WTC11 (cell line): Measurements from ENCODE around the gene GATAD2A. TPM values are rescaled to one million over a fixed set of nuclear protein-coding genes. Genes with fewer than 3 reads are reported as not detected.
A peak's percentile ranks its signal among the peaks of the same experiment; 100 is the strongest.

Experiments
- ATAC-seq: fragments of 200-7000 bp; cut with Tn5 transposase; 2 replicates; pipeline ENCODE4 v1.10.0; 2021; ENCODE audit warnings: mild to moderate bottlenecking, moderate library complexity
- CTCF ChIA-PET: fragments of 300-600 bp; sonication (Branson Sonifier 250); formaldehyde crosslinking; loops from one replicate; lab custom pipeline; 2021; ENCODE audit warnings: antibody characterized with exemption; lab: Charles Lee
- POLR2A ChIA-PET: fragments of 350-600 bp; sonication (Branson Sonifier 250); formaldehyde crosslinking; loops from one replicate; lab custom pipeline; 2021; ENCODE audit warnings: antibody characterized with exemption; lab: Charles Lee
- DNase-seq: peaks from one replicate; pipeline ENCODE4 v3.0.0; 2021; ENCODE audit warnings: low spot score
- H3K27ac Mint-ChIP-seq: 2 replicates; pipeline ENCODE4 v1.8.0; 2021; ENCODE audit warnings: mixed read lengths
- H3K27me3 Mint-ChIP-seq: 2 replicates; pipeline ENCODE4 v1.8.0; 2021; ENCODE audit warnings: low read depth, mild to moderate bottlenecking, moderate library complexity, mixed read lengths
- H3K36me3 Mint-ChIP-seq: 2 replicates; pipeline ENCODE4 v1.8.0; 2021; ENCODE audit warnings: mixed read lengths
- H3K4me1 Mint-ChIP-seq: 2 replicates; pipeline ENCODE4 v1.8.0; 2022; ENCODE audit warnings: mixed read lengths
- H3K4me3 Mint-ChIP-seq: 2 replicates; pipeline ENCODE4 v1.8.0; 2021; ENCODE audit warnings: mild to moderate bottlenecking, moderate library complexity, mixed read lengths
- H3K9me3 Mint-ChIP-seq: 2 replicates; pipeline ENCODE4 v1.8.0; 2021; ENCODE audit warnings: mixed read lengths
- CBFB ChIP-seq: sonication (generic); formaldehyde crosslinking; IDR thresholded peaks from 2 replicates; pipeline ENCODE4 v1.8.1; 2022; ENCODE audit warnings: mild to moderate bottlenecking, low read depth, missing genetic modification reagents
- E2F5 ChIP-seq: sonication (generic); formaldehyde crosslinking; IDR thresholded peaks from 2 replicates; pipeline ENCODE4 v1.8.1; 2022; ENCODE audit warnings: mild to moderate bottlenecking, moderate library complexity, missing genetic modification reagents
- EMX1 ChIP-seq: fragments of 250-450 bp; sonication (Bioruptor Pico); IDR thresholded peaks from 2 replicates; pipeline ENCODE4 v1.8.0; 2021; ENCODE audit warnings: mild to moderate bottlenecking
- ETV6 ChIP-seq: sonication (generic); formaldehyde crosslinking; IDR thresholded peaks from 2 replicates; pipeline ENCODE4 v1.8.1; 2022; ENCODE audit warnings: mild to moderate bottlenecking, missing genetic modification reagents
- FOXK1 ChIP-seq: sonication (generic); formaldehyde crosslinking; IDR thresholded peaks from 2 replicates; pipeline ENCODE4 v1.8.0; 2022; ENCODE audit warnings: mild to moderate bottlenecking, moderate library complexity, missing genetic modification reagents
- GTF2I ChIP-seq: fragments of 250-450 bp; sonication (Bioruptor Pico); conservative IDR thresholded peaks from 2 replicates; pipeline ENCODE4 v1.4.0; 2021; ENCODE audit warnings: mild to moderate bottlenecking
- HMGA2 ChIP-seq: fragments of 250-450 bp; sonication (Bioruptor Pico); IDR thresholded peaks from 2 replicates; pipeline ENCODE4 v1.4.0; 2021; ENCODE audit warnings: mild to moderate bottlenecking, moderate library complexity
- HMGXB4 ChIP-seq: sonication (generic); formaldehyde crosslinking; IDR thresholded peaks from 2 replicates; pipeline ENCODE4 v1.8.1; 2023; ENCODE audit warnings: mild to moderate bottlenecking, moderate library complexity, missing genetic modification reagents
- MLX ChIP-seq: sonication (generic); formaldehyde crosslinking; IDR thresholded peaks from 2 replicates; pipeline ENCODE4 v1.8.1; 2023; ENCODE audit warnings: mild to moderate bottlenecking, missing genetic modification reagents, moderate library complexity
- NFE2L1 ChIP-seq: sonication (generic); formaldehyde crosslinking; IDR thresholded peaks from 2 replicates; pipeline ENCODE4 v1.8.1; 2023; ENCODE audit warnings: missing genetic modification reagents
- NFYB ChIP-seq: sonication (generic); formaldehyde crosslinking; conservative IDR thresholded peaks from 2 replicates; pipeline ENCODE4 v1.8.0; 2022; ENCODE audit warnings: low read depth, missing genetic modification reagents
- NR1H2 ChIP-seq: sonication (generic); formaldehyde crosslinking; IDR thresholded peaks from 2 replicates; pipeline ENCODE4 v1.9.0; 2021; ENCODE audit warnings: mild to moderate bottlenecking, moderate library complexity, missing genetic modification reagents
- OVOL2 ChIP-seq: fragments of 250-450 bp; sonication (Bioruptor Pico); IDR thresholded peaks from 2 replicates; pipeline ENCODE4 v1.9.0; 2021; ENCODE audit warnings: mild to moderate bottlenecking, borderline replicate concordance
- ZNF532 ChIP-seq: fragments of 250-450 bp; sonication (Bioruptor Pico); IDR thresholded peaks from 2 replicates; pipeline ENCODE4 v1.9.0; 2021; ENCODE audit warnings: mild to moderate bottlenecking, borderline replicate concordance
- total RNA-seq: library from RNA; stranded (reverse); gene quantifications from 3 replicates; pipeline ENCODE4 v1.2.3, GENCODE V29; 2021
- TF ChIP-seq, protein P1 (sequence below): fragments of 250-450 bp; sonication (Bioruptor Pico); IDR thresholded peaks from 2 replicates; pipeline ENCODE4 v1.9.0; 2021; ENCODE audit warnings: mild to moderate bottlenecking
- TF ChIP-seq, protein P2 (sequence below): sonication (generic); formaldehyde crosslinking; conservative IDR thresholded peaks from 2 replicates; pipeline ENCODE4 v1.8.1; 2023; ENCODE audit warnings: mild to moderate bottlenecking, low read depth, missing genetic modification reagents, moderate library complexity
- TF ChIP-seq, protein P3 (sequence below): sonication (generic); formaldehyde crosslinking; IDR thresholded peaks from 2 replicates; pipeline ENCODE4 v1.8.1; 2022; ENCODE audit warnings: low read depth, mild to moderate bottlenecking, moderate library complexity, missing genetic modification reagents, borderline replicate concordance

GATAD2A gene
- total RNA-seq, 1 experiment from 2014 or later = 209 TPM

- peak within 1 kb of the TSS; percentile 25; the same call in 1 of the 2 replicates for H3K4me3 Mint-ChIP-seq
- DNase-seq = peak; percentile 79
- H3K27ac Mint-ChIP-seq = 0 out of 2 replicates have a peak within 1 kb of the TSS, but pooled peaks have one; percentile 57
- POLR2A ChIA-PET = interaction anchor here (0.6 to 1.2 kb wide), 3 partner anchors 22 to 162 kb away, joined by 3 to 5 read pairs (median 3); no protein-coding TSS in a partner anchor
- peaks cover 16% of the 10 kb centered on the region for H3K4me1 Mint-ChIP-seq
- H3K9me3 Mint-ChIP-seq = no peaks in the 10 kb centered on the region
- H3K27me3 Mint-ChIP-seq = no peaks in the 10 kb centered on the region; the same call in 1 of the 2 replicates
- CTCF ChIA-PET = interaction anchor here (0.5 to 14.4 kb wide), 6 partner anchors 12 to 354 kb away, joined by 3 to 408 read pairs (median 4); partner anchors contain the start of gene GMIP
- ATAC-seq = peak; percentile 62
- peaks cover 5% of the 10 kb centered on the region; the same call in 1 of the 2 replicates for H3K36me3 Mint-ChIP-seq
- TF ChIP-seq NFYB (CRISPR knock-in tag) = peak; percentile 69
- no peak for TF ChIP-seq NFE2L1 (CRISPR knock-in tag)
These were observed 123.4 kb downstream of the GATAD2A start, which contains the start of gene YJEFN3 for GRCh38 chr19:19528721-19529490. YJEFN3 (plus strand) TSS chr19:19528911; CDS start chr19:19528933, 22 bp downstream.

GRCh38 chr19:19529783-19530422, 124.4 kb downstream of the GATAD2A start:
- DNase-seq = no peak
- CTCF ChIA-PET = interaction anchor here (0.5 to 14.4 kb wide), 7 partner anchors 11 to 168 kb away, joined by 3 to 408 read pairs (median 9); partner anchors contain the start of gene GMIP
- H3K4me3 Mint-ChIP-seq = no peak overlapping the region
- peaks cover 21% of the 10 kb centered on the region for H3K4me1 Mint-ChIP-seq
- H3K9me3 Mint-ChIP-seq = no peaks in the 10 kb centered on the region
- ATAC-seq = no peak
- POLR2A ChIA-PET = no interaction called here
- H3K27me3 Mint-ChIP-seq = no peaks in the 10 kb centered on the region; the same call in 1 of the 2 replicates
- no peak overlapping the region for H3K27ac Mint-ChIP-seq
- H3K36me3 Mint-ChIP-seq = peaks cover 3% of the 10 kb centered on the region; the same call in 1 of the 2 replicates
- TF ChIP-seq GTF2I (no peak), HMGXB4 (CRISPR knock-in tag) (no peak), ETV6 (CRISPR knock-in tag) (no peak), MLX (CRISPR knock-in tag) (no peak), OVOL2 (CRISPR knock-in tag) (no peak), CBFB (no peak), EMX1 (CRISPR knock-in tag) (no peak), E2F5 (no peak), ZNF532 (CRISPR knock-in tag) (no peak), FOXK1 (CRISPR knock-in tag) (no peak), HMGA2 (CRISPR knock-in tag) (no peak), NR1H2 (CRISPR knock-in tag) (no peak)
- TF ChIP-seq, protein P1, sequence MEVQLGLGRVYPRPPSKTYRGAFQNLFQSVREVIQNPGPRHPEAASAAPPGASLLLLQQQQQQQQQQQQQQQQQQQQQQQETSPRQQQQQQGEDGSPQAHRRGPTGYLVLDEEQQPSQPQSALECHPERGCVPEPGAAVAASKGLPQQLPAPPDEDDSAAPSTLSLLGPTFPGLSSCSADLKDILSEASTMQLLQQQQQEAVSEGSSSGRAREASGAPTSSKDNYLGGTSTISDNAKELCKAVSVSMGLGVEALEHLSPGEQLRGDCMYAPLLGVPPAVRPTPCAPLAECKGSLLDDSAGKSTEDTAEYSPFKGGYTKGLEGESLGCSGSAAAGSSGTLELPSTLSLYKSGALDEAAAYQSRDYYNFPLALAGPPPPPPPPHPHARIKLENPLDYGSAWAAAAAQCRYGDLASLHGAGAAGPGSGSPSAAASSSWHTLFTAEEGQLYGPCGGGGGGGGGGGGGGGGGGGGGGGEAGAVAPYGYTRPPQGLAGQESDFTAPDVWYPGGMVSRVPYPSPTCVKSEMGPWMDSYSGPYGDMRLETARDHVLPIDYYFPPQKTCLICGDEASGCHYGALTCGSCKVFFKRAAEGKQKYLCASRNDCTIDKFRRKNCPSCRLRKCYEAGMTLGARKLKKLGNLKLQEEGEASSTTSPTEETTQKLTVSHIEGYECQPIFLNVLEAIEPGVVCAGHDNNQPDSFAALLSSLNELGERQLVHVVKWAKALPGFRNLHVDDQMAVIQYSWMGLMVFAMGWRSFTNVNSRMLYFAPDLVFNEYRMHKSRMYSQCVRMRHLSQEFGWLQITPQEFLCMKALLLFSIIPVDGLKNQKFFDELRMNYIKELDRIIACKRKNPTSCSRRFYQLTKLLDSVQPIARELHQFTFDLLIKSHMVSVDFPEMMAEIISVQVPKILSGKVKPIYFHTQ (CRISPR knock-in tag) = no peak
- TF ChIP-seq, protein P2, sequence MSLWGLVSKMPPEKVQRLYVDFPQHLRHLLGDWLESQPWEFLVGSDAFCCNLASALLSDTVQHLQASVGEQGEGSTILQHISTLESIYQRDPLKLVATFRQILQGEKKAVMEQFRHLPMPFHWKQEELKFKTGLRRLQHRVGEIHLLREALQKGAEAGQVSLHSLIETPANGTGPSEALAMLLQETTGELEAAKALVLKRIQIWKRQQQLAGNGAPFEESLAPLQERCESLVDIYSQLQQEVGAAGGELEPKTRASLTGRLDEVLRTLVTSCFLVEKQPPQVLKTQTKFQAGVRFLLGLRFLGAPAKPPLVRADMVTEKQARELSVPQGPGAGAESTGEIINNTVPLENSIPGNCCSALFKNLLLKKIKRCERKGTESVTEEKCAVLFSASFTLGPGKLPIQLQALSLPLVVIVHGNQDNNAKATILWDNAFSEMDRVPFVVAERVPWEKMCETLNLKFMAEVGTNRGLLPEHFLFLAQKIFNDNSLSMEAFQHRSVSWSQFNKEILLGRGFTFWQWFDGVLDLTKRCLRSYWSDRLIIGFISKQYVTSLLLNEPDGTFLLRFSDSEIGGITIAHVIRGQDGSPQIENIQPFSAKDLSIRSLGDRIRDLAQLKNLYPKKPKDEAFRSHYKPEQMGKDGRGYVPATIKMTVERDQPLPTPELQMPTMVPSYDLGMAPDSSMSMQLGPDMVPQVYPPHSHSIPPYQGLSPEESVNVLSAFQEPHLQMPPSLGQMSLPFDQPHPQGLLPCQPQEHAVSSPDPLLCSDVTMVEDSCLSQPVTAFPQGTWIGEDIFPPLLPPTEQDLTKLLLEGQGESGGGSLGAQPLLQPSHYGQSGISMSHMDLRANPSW (CRISPR knock-in tag) = no peak
- TF ChIP-seq, protein P3, sequence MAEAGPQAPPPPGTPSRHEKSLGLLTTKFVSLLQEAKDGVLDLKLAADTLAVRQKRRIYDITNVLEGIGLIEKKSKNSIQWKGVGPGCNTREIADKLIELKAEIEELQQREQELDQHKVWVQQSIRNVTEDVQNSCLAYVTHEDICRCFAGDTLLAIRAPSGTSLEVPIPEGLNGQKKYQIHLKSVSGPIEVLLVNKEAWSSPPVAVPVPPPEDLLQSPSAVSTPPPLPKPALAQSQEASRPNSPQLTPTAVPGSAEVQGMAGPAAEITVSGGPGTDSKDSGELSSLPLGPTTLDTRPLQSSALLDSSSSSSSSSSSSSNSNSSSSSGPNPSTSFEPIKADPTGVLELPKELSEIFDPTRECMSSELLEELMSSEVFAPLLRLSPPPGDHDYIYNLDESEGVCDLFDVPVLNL = no peak
